Esophagus muscularis mucosa (tissue), 4 donors: Measurements from ENCODE around the gene INO80C. TPM values are rescaled to one million over a fixed set of nuclear protein-coding genes. Genes with fewer than 3 reads are reported as not detected.

Source experiments
- DNase-seq: peaks from one replicate; pipeline ENCODE4 v3.0.0-alpha.2; 2017; ENCODE audit errors: extremely low spot score
- H3K27ac ChIP-seq, 4 donors: fragments of 200-600 bp; sonication (generic); replicated peaks in 1 of 4; 1 replicate in 3 of 4; 2 replicates in 1 of 4; pipeline ENCODE4 v1.5.1; 2016 to 2019; ENCODE audit warnings: mild to moderate bottlenecking in 1 of 4
- H3K27me3 ChIP-seq, 4 donors: fragments of 200-600 bp; sonication (generic); one replicate each; pipeline versions ENCODE4 v1.5.1 to v1.6.0; 2016 to 2019
- H3K36me3 ChIP-seq, 4 donors: fragments of 200-600 bp; sonication (generic); one replicate each; pipeline ENCODE4 v1.5.1; 2016 to 2019
- H3K4me1 ChIP-seq, 4 donors: fragments of 200-600 bp; sonication (generic); one replicate each; pipeline ENCODE4 v1.5.1; 2016 to 2019
- H3K4me3 ChIP-seq, 4 donors: fragments of 200-600 bp; sonication (generic); 1 replicate in 2 of 4; 2 replicates in 2 of 4; pipeline ENCODE4 v1.5.1; 2016 to 2019; ENCODE audit warnings: mild to moderate bottlenecking in 4 of 4, moderate library complexity in 1 of 4
- H3K9me3 ChIP-seq, 4 donors: fragments of 200-600 bp; sonication (generic); 1 replicate in 3 of 4; 2 replicates in 1 of 4; pipeline ENCODE4 v1.5.1; 2016 to 2019
- CTCF ChIP-seq, 3 experiments: fragments of 200-600 bp in 2 of 3; fragments of 450-650 bp in 1 of 3; sonication (generic) in 2 of 3; IDR thresholded peaks; one replicate each; pipeline ENCODE4 v1.5.1; 2017 to 2019; ENCODE audit warnings: antibody characterized with exemption in 3 of 3, mild to moderate bottlenecking in 2 of 3, moderate library complexity in 1 of 3
- EP300 ChIP-seq: sonication (generic); formaldehyde crosslinking; IDR thresholded peaks from one replicate; pipeline ENCODE4 v1.6.1; 2017; ENCODE audit warnings: antibody characterized with exemption
- POLR2A ChIP-seq: fragments of 450-650 bp; IDR thresholded peaks from one replicate; pipeline ENCODE4 v1.6.1; 2017; ENCODE audit warnings: antibody characterized with exemption, moderate library complexity, mild to moderate bottlenecking, low read depth
- POLR2AphosphoS5 ChIP-seq, 2 donors: sonication (generic); formaldehyde crosslinking; IDR thresholded peaks; one replicate each; pipeline ENCODE4 v1.6.1; 2017; ENCODE audit warnings: antibody characterized with exemption in 2 of 2
- WGBS: methylation state at CpG from one replicate; pipeline ENCODE4 v1.1.5; 2018; 5-methylcytosine and 5-hydroxymethylcytosine counted together
- intact Hi-C: fragments of 100-400 bp; cut with DNase I; formaldehyde crosslinking; loops from one replicate; pipeline ENCODE4 v1.15.1; 2023
- small RNA-seq, 3 donors: library from RNA; depleted of rRNA; stranded (forward); fragments of <200 nt; gene quantifications; one replicate each; pipeline ENCODE3, GENCODE V24; 2016
- total RNA-seq, 4 donors: library from RNA; depleted of rRNA; stranded (reverse); fragments of >200 nt; gene quantifications; one replicate each; pipeline versions ENCODE4 v1.1.0 to v1.2.1, GENCODE V29; 2016

INO80C gene
- total RNA-seq, 4 donors from 2014 or later = 4.0 to 19.5 (median 8.8) TPM

GRCh38 chr18:35418610-35419009, 79.2 kb downstream of the INO80C start:
- intact Hi-C loops = loop anchor here (10.0 kb wide), 1 partner anchor 106 kb away; no protein-coding TSS in a partner anchor
- no peak for TF ChIP-seq POLR2A
- no peak for TF ChIP-seq EP300
- TF ChIP-seq POLR2AphosphoS5 (IDR thresholded peaks at IDR 0.05) = no peak
- no peak for TF ChIP-seq CTCF (IDR thresholded peaks at IDR 0.05)
- Histone ChIP-seq H3K4me1 (peaks cover 0 to 4% (median 0%) of the 10 kb centered on the region in 4 donors), H3K36me3 (no peaks in the 10 kb centered on the region), H3K4me3 (no peak overlapping the region), H3K27me3 (no peaks in the 10 kb centered on the region), H3K27ac (no peak overlapping the region), H3K9me3 (peaks cover 0 to 25% (median 2%) of the 10 kb centered on the region in 4 donors)
- 93% methylated on average over 4 of the region's 4 CpGs for WGBS
- no peak for DNase-seq

Small RNA genes lying within 50 kb of the gene (small RNA-seq; reads per million reads assigned to genes)
- gene AC007998.5 = 0 reads per million in 3 donors

Other genes with a start within 250 kb of the INO80C start
- 10 to 100 TPM in 2 of 4 donors, 1 to 10 TPM in 2; 8.6 to 14.2 (median 10.2) TPM for gene ZSCAN30, start 207.7 kb downstream of the INO80C start, total RNA-seq
- 10 to 100 TPM; 31.2 to 41.1 (median 39.3) TPM for gene ZNF24, start 153.5 kb downstream of the INO80C start, total RNA-seq
- gene ZNF396, start 120.6 kb downstream of the INO80C start, total RNA-seq = 1 to 10 TPM in 3 of 4 donors, under 1 TPM in 1; 0.99 to 2.5 (median 1.4) TPM
- gene GALNT1, start 83.8 kb upstream of the INO80C start, total RNA-seq = 10 to 100 TPM; 26.4 to 34.5 (median 31.6) TPM